Cardiac fibroblast (primary cell): ENCODE results near the gene TENM4.

Source experiments
- DNase-seq, 2 donors: peaks; one replicate each; pipeline versions ENCODE4 v3.0.0 to v3.0.0-alpha.2; 2010; ENCODE audit warnings: low read depth in 2 of 2
- H3K4me3 ChIP-seq, 2 donors: replicated peaks in 1 of 2; 1 replicate in 1 of 2; 2 replicates in 1 of 2; pipeline ENCODE4 v1.5.1; 2011; ENCODE audit warnings: low read depth in 2 of 2, low read length in 2 of 2, mild to moderate bottlenecking in 2 of 2, moderate library complexity in 1 of 2
- TF ChIP-seq, protein P1 (sequence below): IDR thresholded peaks from one replicate; pipeline ENCODE4 v1.5.1; 2011; ENCODE audit warnings: low read depth, mild to moderate bottlenecking, low read length, inconsistent platforms

The TENM4 gene

DNA sequence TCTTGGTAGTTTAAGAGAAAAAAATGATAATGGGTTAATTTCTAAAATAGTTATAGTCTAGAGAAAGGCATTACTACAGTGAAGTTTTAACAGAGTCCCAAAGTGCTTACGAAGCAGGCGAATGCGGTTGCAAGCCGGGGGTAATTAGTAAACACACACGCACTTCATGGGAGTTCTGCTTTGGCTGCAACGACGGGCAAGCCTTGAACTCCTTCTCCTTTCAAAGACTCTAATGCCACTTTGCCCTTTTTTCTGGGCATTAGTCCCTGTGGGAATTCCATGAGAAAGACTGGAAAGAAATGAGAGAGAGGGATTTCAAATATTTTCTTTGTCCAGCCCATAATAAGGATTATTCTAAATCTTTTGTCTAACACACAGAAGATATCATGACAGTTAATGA lies 66.1 kb downstream of the TENM4 start:
- TF ChIP-seq, protein P1, sequence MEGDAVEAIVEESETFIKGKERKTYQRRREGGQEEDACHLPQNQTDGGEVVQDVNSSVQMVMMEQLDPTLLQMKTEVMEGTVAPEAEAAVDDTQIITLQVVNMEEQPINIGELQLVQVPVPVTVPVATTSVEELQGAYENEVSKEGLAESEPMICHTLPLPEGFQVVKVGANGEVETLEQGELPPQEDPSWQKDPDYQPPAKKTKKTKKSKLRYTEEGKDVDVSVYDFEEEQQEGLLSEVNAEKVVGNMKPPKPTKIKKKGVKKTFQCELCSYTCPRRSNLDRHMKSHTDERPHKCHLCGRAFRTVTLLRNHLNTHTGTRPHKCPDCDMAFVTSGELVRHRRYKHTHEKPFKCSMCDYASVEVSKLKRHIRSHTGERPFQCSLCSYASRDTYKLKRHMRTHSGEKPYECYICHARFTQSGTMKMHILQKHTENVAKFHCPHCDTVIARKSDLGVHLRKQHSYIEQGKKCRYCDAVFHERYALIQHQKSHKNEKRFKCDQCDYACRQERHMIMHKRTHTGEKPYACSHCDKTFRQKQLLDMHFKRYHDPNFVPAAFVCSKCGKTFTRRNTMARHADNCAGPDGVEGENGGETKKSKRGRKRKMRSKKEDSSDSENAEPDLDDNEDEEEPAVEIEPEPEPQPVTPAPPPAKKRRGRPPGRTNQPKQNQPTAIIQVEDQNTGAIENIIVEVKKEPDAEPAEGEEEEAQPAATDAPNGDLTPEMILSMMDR = no peak
- DNase-seq = no peak
- no peak overlapping the region for H3K4me3 ChIP-seq

GRCh38 chr11:79371724-79372123 lies 69.1 kb downstream of the TENM4 start:
- TF ChIP-seq, protein P1 = no peak
- DNase-seq = no peak

DNA sequence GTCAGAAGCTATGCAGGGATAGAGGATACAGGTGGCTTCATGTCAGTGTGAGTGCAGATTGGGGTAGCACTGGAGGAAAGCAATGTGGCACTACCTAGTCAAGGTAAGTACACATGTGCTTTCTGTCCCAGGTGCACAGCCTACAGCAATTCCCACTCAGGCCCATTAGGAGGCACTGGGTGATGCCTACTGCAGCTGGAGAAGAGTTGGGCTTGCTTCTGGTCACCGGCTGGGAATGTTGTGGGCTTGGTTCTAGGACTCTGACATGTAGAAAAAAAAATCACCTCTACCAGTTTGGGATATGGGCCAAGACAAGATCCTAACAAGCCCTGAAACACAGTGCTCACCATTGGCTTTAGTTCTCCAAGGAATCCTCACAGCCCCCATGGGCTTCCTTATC lies 69.7 kb downstream of the TENM4 start:
- no peak overlapping the region for H3K4me3 ChIP-seq
- DNase-seq = no peak
- TF ChIP-seq, protein P1 = no peak

More at GRCh38 chr11:79371724-79372123, 69.1 kb downstream of the TENM4 start:
- H3K4me3 ChIP-seq = no peak overlapping the region

- TF ChIP-seq, protein P1 = no peak
- DNase-seq = no peak
These were observed 71.8 kb downstream of the TENM4 start for GRCh38 chr11:79369055-79369454.

GRCh38 chr11:79367844-79368243 lies 73.0 kb downstream of the TENM4 start:
- TF ChIP-seq, protein P1 = no peak
- DNase-seq = no peak
- no peak overlapping the region for H3K4me3 ChIP-seq

More at GRCh38 chr11:79369055-79369454, 71.8 kb downstream of the TENM4 start:
- H3K4me3 ChIP-seq = no peak overlapping the region

DNA sequence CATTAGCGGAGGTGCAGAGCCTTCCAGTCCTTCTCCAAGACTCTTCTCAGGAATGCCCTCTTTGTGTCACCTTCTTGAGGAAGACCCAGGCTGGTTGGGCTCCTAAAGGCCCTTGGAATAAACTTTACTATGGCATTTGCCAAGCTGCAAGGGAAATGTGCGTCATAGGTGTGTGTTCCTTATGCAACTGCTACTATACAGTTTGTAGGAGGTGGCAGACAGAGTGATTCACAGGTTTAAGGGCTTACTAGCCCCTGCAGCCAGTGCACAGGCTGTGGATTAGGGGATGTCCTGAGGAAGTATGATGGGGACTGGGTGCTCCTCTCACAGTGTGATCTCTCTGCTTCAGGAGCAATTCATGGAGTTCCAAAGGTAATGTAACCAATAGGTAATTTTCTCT lies 74.6 kb downstream of the TENM4 start:
- TF ChIP-seq, protein P1 = no peak
- no peak for DNase-seq
- H3K4me3 ChIP-seq = no peak overlapping the region

GRCh38 chr11:79363861-79364378 lies 76.9 kb downstream of the TENM4 start:
- H3K4me3 ChIP-seq = no peak overlapping the region
- peak in 1 of 2 donors; percentile 9 for DNase-seq
- TF ChIP-seq, protein P1 = no peak
